Stimulated activated CD4-positive, alpha-beta T cell treated with anti-CD3 and anti-CD28 coated beads, Interleukin-2, amount 100 ng/mL, for 4 hours (primary cell): ENCODE results near the gene DNAH3.

ENCODE experiments used
- DNase-seq: peaks from one replicate; pipeline ENCODE4 v3.0.0-alpha.2; 2020; ENCODE audit warnings: low read depth

Gene DNAH3

DNA sequence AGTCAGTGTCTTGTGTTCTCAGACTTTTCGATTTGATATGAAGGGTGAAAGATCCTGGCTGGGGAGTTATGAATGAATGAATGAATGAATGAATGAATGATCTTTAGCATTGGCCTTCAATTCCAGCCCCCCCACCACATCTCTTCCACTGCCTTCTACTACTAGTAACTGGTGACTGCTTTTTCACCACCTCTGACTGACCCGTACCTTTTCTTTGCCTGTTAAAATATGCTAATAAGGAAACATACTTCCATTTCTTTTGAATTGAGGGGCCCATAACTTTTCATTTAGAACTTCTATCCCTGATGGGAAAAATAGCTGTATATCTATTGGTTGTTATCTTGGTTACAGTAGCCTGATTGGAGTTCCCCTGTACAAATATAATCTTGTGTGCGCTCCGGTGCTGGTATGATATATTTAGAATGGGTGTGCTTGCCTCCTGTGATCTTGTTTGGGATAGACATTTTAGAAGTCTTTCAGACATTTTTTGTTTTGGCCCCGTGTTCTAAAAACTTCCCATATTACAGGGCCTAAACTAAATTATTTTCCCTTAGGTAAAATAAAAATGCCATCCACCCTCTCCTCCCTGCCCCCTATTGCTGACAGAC, 246.6 kb downstream of the DNAH3 start:
- no peak for DNase-seq

GRCh38 chr16:20903116-20903898, 247.3 kb downstream of the DNAH3 start:
- no peak for DNase-seq

DNA sequence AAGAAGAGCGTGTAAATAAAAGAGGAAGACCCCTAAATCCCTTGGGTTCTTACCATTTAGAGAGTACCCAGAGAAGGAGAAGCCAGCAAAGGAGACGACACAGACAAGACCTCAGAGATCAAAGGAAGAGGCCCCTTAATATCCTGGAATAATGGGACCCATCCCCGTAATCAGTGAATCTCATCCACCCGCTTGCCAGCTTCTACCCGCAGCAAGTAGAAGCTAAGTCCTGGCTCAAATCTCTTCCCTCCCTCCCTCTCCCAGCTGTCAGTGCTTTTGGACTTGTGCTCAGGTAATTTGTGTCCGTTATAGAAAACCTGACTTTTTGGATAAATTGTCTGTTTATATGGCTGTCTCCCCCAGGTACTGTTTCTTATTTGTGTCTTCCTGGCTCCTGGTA, 248.2 kb downstream of the DNAH3 start:
- no peak for DNase-seq

DNA sequence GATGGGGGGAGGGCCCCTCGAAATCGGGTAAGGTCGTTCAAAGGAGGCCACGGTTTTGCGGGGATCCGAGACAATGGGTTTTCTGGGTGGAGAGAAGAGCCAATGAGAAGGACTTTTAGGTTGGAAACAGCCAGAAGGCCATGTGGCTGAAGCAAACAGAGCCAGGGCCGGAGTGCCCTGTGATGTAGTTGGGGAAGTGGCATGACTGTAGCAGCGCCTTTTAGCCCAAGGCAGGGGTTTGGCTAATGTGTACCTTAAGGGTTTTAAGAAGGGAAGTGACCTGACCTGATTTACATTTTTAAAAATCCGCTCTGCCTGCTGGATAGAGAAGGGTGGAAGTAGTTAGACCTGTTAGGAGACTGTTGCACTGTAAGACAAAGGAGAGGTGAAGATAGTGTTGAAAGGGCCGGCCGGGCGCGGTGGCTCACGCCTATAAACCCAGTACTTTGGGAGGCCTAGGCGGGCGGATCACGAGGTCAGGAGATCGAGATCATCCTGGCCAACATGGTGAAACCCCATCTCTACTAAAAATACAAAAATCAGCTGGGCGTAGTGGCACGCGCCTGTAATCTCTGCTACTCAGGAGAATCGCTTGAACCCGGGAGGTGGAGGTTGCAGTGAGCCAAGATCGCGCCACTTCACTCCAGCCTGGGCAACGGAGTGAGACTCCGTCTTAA, 249.1 kb downstream of the DNAH3 start:
- DNase-seq = peak; percentile 1

DNA sequence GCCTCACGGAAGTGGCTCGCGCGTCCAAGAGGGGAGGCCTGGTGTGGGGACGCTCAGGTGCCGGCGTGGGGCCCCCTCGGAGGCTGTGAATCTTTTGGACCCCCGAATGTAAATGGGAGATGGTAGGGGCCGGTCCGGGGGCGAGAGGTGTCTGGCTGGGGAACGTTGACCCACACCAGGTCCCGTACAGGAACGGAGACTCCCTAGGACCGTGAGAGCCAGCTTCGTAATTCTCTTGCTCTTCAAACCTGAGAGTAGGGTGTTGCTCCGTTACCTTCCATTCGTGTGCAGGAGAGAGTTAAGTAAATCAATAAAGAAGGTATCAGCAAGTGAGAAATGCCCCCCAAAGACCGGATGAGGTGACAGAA, 249.6 kb downstream of the DNAH3 start:
- no peak for DNase-seq

- peak; percentile 85 for DNase-seq
Measured at GRCh38 chr16:20900299-20901067, 250.2 kb downstream of the DNAH3 start, which contains the start of the genes DCUN1D3 and LYRM1. TSS of gene DCUN1D3 (minus strand) at chr16:20900358. CDS start at chr16:20862538, 37,820 bp downstream. TSS of gene LYRM1 (plus strand) at chr16:20900771. CDS start at chr16:20915556, 14,785 bp downstream.

DNA sequence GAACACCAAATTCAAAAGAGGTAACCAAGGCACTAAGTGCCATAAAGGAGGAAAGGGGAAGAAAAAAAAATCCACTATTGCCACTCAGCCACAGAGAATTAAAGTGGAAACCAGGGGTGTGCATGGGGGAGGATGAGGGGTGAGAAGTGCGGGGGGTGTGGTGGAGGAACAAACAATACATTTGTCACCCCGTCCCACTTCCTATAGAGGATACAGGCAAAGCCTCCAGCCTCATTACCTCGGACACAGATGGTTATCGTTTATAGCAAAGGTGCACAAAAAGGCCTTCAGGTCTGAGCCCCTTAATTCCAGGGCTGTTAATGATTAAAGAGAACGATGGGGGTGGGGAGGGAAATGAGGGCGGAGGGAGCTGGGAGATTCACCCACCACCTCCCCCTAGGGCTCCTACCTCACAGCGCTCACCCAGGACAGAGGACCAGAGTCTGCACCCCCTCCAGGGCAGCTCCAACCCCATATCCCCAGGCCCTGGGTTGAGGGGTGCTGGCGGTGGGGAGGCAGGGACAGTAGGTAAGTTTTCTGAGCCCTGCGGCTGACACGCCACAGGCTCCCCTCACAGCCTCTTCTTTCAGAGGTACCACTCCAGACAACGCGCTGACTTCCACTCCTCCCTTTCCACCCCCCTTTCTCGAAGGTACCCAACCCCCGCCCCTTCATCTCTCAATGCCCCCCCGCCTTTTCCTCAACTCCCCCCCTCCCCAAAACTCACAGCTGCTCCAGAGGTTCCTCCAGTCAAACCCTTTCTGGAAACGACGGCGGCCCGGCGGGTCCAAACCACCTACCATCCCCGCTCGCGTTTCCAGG, 251.0 kb downstream of the DNAH3 start:
- no peak for DNase-seq

- no peak for DNase-seq
Measured at GRCh38 chr16:20899071-20899470, 251.6 kb downstream of the DNAH3 start.

- no peak for DNase-seq
Measured at GRCh38 chr16:20897922-20898321, 252.7 kb downstream of the DNAH3 start.

DNA sequence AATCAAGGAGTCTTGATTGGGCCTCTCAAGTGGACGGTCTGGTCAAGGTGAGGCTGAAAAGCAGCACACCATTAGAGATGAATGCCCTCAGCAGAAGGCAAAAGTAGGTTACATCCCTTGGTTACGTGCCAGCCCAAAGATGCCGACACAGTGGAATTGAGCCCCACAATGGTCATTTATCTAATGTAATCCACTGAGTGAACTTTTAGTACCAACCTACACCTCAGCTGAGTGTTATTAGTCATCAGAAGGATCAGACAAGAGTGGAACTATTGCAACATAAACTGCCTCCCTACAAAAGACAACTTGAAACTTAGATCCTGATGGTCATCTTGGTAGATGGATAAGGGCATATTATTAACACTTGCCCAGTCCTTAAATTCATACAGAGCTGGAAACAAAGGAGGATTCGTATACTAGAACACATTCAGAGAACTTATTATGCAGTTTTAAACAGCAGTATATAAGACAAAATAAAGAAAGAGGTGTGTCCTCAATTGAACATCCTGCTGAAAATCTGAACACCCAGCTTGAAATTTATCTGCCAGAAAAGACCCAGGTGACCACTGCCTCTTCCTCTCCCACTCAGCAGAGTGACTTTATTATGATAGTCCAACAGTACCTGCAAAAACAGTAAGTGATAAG, 253.3 kb downstream of the DNAH3 start:
- DNase-seq = no peak

DNA sequence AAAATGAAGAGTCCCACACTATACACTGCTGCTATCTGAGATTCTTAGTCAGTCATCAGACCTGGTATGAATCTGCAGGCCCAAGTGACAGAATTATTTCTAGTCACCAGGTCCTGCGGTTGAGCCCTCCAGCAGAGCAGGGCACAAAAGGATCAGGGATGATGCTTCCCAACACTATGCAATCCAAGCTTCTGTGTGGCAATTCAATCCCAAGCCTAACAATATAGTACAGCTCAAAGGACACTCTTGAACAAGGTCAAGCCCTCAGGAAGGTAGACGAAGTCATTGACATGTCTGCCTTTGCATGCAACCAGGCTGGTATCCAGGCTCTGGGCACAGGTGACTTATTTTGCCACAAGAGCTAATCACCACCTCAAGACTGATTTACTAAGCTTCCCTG, 256.3 kb downstream of the DNAH3 start:
- no peak for DNase-seq

- no peak for DNase-seq
Measured at GRCh38 chr16:20889625-20890275, 260.9 kb downstream of the DNAH3 start.

GRCh38 chr16:20887207-20887606, 263.4 kb downstream of the DNAH3 start:
- no peak for DNase-seq

- DNase-seq = no peak
Measured at GRCh38 chr16:20886320-20886719, 264.3 kb downstream of the DNAH3 start.

DNA sequence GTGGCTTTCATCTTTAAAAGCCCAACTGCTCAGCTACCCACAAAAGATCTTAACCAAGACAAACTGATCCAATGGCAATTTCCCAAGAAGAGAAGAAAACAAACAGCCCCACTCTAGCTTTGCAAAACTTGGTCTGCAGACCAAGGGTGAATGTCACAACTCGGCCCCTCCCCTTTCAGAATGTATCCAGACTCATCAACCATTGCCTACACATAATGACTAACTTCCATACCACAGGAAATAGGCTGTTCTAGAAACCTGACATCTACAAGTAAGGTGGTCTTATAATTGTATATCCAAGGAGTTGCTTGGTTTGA, 266.4 kb downstream of the DNAH3 start:
- DNase-seq = no peak

DNA sequence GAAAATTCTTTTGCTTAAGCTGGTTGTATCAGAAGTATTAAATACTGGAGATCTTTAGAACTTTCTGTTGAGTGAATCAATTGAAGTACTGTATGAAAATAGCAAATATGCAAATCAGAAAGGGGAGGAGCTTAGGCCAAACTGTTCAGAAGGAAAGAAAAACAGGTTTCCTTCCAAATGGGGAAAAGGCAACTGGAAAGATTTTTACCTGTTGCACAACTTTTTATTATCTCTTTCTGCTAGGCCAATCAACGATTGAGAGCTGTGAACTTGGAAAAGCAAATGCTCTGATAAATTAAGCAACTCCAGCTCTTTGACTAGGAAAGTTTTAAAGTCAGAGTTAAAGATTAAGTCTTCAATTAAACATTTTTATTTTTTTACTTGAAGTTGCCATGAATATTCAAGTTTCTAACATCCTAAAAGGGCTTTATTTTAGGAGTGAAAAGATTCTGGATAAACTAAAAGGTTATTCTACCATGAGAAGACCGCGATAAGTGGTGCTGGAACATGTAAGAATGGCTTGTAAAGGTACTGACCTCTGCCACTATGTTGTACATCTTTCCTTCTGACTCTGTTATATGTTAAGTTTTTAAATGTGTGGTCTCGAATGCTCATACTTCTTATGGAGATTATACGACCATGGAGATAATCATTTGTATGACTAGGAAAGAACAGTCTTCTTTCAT, 266.9 kb downstream of the DNAH3 start:
- no peak for DNase-seq
